ENCODE measurements around the gene SLC6A19.

Gene SLC6A19

GRCh38 chr5:1180096-1180495, 21.3 kb upstream of the SLC6A19 start:
- H3K4me3 ChIP-seq (ENCODE audit: low read depth, low read length): no peak overlapping the region
- DNase-seq (ENCODE audit: low read depth): no peak
- TF ChIP-seq CTCF (IDR thresholded peaks at IDR 0.05; ENCODE audit: low read depth, low read length, missing control alignments): no peak
- in situ Hi-C loops (cut with HindIII; ENCODE audit: low sequenced_read_pairs): no loop called here

GRCh38 chr5:1180841-1181271, 20.5 kb upstream of the SLC6A19 start:
- TF ChIP-seq CTCF (IDR thresholded peaks at IDR 0.05; ENCODE audit: low read depth, low read length, missing control alignments): no peak
- H3K4me3 ChIP-seq (ENCODE audit: low read depth, low read length): no peak overlapping the region
- in situ Hi-C loops (cut with HindIII; ENCODE audit: low sequenced_read_pairs): no loop called here
- no peak for DNase-seq (ENCODE audit: low read depth)

GRCh38 chr5:1181451-1182359, 19.7 kb upstream of the SLC6A19 start:
- TF ChIP-seq CTCF (IDR thresholded peaks at IDR 0.05; ENCODE audit: low read depth, low read length, missing control alignments): no peak
- H3K4me3 ChIP-seq (ENCODE audit: low read depth, low read length): no peak overlapping the region
- no peak for DNase-seq (ENCODE audit: low read depth)
- in situ Hi-C loops (cut with HindIII; ENCODE audit: low sequenced_read_pairs): no loop called here

- TF ChIP-seq CTCF (IDR thresholded peaks at IDR 0.05; ENCODE audit: low read depth, low read length, missing control alignments): no peak
- in situ Hi-C loops (cut with HindIII; ENCODE audit: low sequenced_read_pairs): no loop called here
- DNase-seq (ENCODE audit: low read depth): no peak
- no peak overlapping the region for H3K4me3 ChIP-seq (ENCODE audit: low read depth, low read length)
These were observed 19.1 kb upstream of the SLC6A19 start for GRCh38 chr5:1182360-1182632.

GRCh38 chr5:1182633-1183423, 18.6 kb upstream of the SLC6A19 start:
- in situ Hi-C loops (cut with HindIII; ENCODE audit: low sequenced_read_pairs): no loop called here
- no peak overlapping the region for H3K4me3 ChIP-seq (ENCODE audit: low read depth, low read length)

More at GRCh38 chr5:1182633-1183423, 18.6 kb upstream of the SLC6A19 start:
- TF ChIP-seq CTCF (IDR thresholded peaks at IDR 0.05; ENCODE audit: low read depth, low read length, missing control alignments): no peak
- no peak for DNase-seq (ENCODE audit: low read depth)

All from astrocyte of the cerebellum (primary cell).